Tibial artery (tissue), 4 donors: ENCODE data around the gene CLDN2.

ENCODE experiments used
- DNase-seq, 2 donors: peaks; one replicate each; pipeline ENCODE4 v3.0.0-alpha.2; 2019
- H3K27ac ChIP-seq, 2 donors: fragments of 200-600 bp; sonication (generic) in 1 of 2; 1 replicate in 1 of 2; 2 replicates in 1 of 2; pipeline ENCODE4 v1.5.1; 2018 to 2019; ENCODE audit warnings: mild to moderate bottlenecking in 1 of 2
- H3K27me3 ChIP-seq, 2 donors: fragments of 200-600 bp; sonication (generic) in 1 of 2; one replicate each; pipeline versions ENCODE4 v1.5.1 to v1.6.0; 2016 to 2019
- H3K36me3 ChIP-seq, 3 donors: fragments of 200-600 bp; sonication (generic) in 2 of 3; one replicate each; pipeline ENCODE4 v1.5.1; 2016 to 2019; ENCODE audit warnings: mild to moderate bottlenecking in 2 of 3
- H3K4me1 ChIP-seq, 4 donors: fragments of 200-600 bp; sonication (generic) in 2 of 4; 1 replicate in 3 of 4; 2 replicates in 1 of 4; pipeline ENCODE4 v1.5.1; 2016 to 2019
- H3K4me3 ChIP-seq, 2 donors: fragments of 200-600 bp; sonication (generic) in 1 of 2; 1 replicate in 1 of 2; 2 replicates in 1 of 2; pipeline ENCODE4 v1.5.1; 2018 to 2019; ENCODE audit warnings: mild to moderate bottlenecking in 2 of 2
- H3K9me3 ChIP-seq, 3 donors: fragments of 200-600 bp; sonication (generic) in 1 of 3; one replicate each; pipeline ENCODE4 v1.5.1; 2016 to 2019
- CTCF ChIP-seq, 2 experiments: fragments of 200-600 bp in 1 of 2; fragments of 450-650 bp in 1 of 2; IDR thresholded peaks; one replicate each; pipeline ENCODE4 v1.5.1; 2017 to 2019; ENCODE audit warnings: antibody characterized with exemption in 2 of 2, mild to moderate bottlenecking in 1 of 2, moderate library complexity in 1 of 2
- intact Hi-C: fragments of 100-400 bp; cut with DNase I; formaldehyde crosslinking; loops from one replicate; pipeline ENCODE4 v1.15.0; 2023; ENCODE audit warnings: low total_unique reads

The CLDN2 gene

GRCh38 chrX:106905064-106905708, 15.0 kb upstream of the CLDN2 start:
- Histone ChIP-seq H3K27me3 (no peaks in the 10 kb centered on the region), H3K9me3 (no peaks in the 10 kb centered on the region), H3K4me1 (peaks cover 0 to 6% (median 0%) of the 10 kb centered on the region in 4 donors), H3K36me3 (no peaks in the 10 kb centered on the region), H3K27ac (no peak overlapping the region), H3K4me3 (no peak overlapping the region)
- intact Hi-C loops, result loop anchor here (5.0 kb wide), 1 partner anchor 1218 kb away; no protein-coding TSS in a partner anchor
- no peak for TF ChIP-seq CTCF (IDR thresholded peaks at IDR 0.05)
- DNase-seq, result no peak

- no peak for DNase-seq
- Histone ChIP-seq H3K36me3 (no peaks in the 10 kb centered on the region), H3K27me3 (no peaks in the 10 kb centered on the region), H3K9me3 (no peaks in the 10 kb centered on the region), H3K27ac (no peak overlapping the region), H3K4me3 (no peak overlapping the region), H3K4me1 (peaks cover 0 to 6% (median 0%) of the 10 kb centered on the region in 4 donors)
- intact Hi-C loops, result loop anchor here (5.0 kb wide), 1 partner anchor 1219 kb away; no protein-coding TSS in a partner anchor
- no peak for TF ChIP-seq CTCF (IDR thresholded peaks at IDR 0.05)
Observed at GRCh38 chrX:106906361-106906760, 13.8 kb upstream of the CLDN2 start.

GRCh38 chrX:106912864-106913263, 7.3 kb upstream of the CLDN2 start:
- H3K9me3 ChIP-seq, result no peaks in the 10 kb centered on the region
- intact Hi-C loops, result no loop called here
- no peak for TF ChIP-seq CTCF (IDR thresholded peaks at IDR 0.05)
- H3K4me3 ChIP-seq, result no peak overlapping the region
- no peak overlapping the region for H3K27ac ChIP-seq
- no peak for DNase-seq
- H3K36me3 ChIP-seq, result no peaks in the 10 kb centered on the region
- H3K4me1 ChIP-seq, result no peaks in the 10 kb centered on the region
- H3K27me3 ChIP-seq, result no peaks in the 10 kb centered on the region

- Histone ChIP-seq H3K4me3 (no peak overlapping the region), H3K27ac (no peak overlapping the region), H3K27me3 (no peaks in the 10 kb centered on the region), H3K36me3 (no peaks in the 10 kb centered on the region), H3K4me1 (no peaks in the 10 kb centered on the region), H3K9me3 (no peaks in the 10 kb centered on the region)
- no peak for TF ChIP-seq CTCF (IDR thresholded peaks at IDR 0.05)
- no peak for DNase-seq
- intact Hi-C loops, result no loop called here
Observed at GRCh38 chrX:106917830-106918500, 2.2 kb upstream of the CLDN2 start.

GRCh38 chrX:106921637-106922036, 1.4 kb downstream of the CLDN2 start:
- TF ChIP-seq CTCF (IDR thresholded peaks at IDR 0.05), result no peak
- no peaks in the 10 kb centered on the region for H3K9me3 ChIP-seq
- H3K27ac ChIP-seq, result no peak overlapping the region
- H3K27me3 ChIP-seq, result no peaks in the 10 kb centered on the region
- H3K36me3 ChIP-seq, result no peaks in the 10 kb centered on the region
- no peaks in the 10 kb centered on the region for H3K4me1 ChIP-seq
- H3K4me3 ChIP-seq, result no peak overlapping the region
- DNase-seq, result no peak
- intact Hi-C loops, result no loop called here
